GM23338 (cell line): ENCODE measurements around the gene DRAXIN. TPM values are rescaled to one million over a fixed set of nuclear protein-coding genes. Genes with fewer than 3 reads are reported as not detected.

Source experiments
- JUNB ChIP-seq: IDR thresholded peaks from one replicate; pipeline ENCODE4 v1.6.1; 2016; ENCODE audit warnings: antibody characterized with exemption; ENCODE audit not compliant: unreplicated experiment
- POLR2AphosphoS5 ChIP-seq: IDR thresholded peaks from 2 replicates; pipeline ENCODE4 v1.6.1; 2016; ENCODE audit warnings: antibody characterized with exemption, low read depth
- ZNF331 ChIP-seq: fragments of 250-450 bp; sonication (Bioruptor Pico); IDR thresholded peaks from 2 replicates; pipeline ENCODE4 v1.5.0; 2020; ENCODE audit warnings: low read depth, mild to moderate bottlenecking, moderate library complexity
- polyA plus RNA-seq: library from polyadenylated mRNA; unstranded; fragments of >200 nt; fragmentation: Nextera tagmentation; extraction: Ambion mirVana; gene quantifications from 2 replicates; pipeline ENCODE4 v1.2.1, GENCODE V29; 2016
- total RNA-seq: library from RNA; depleted of rRNA; stranded (reverse); fragments of >200 nt; shearing (Covaris generic); gene quantifications from 2 replicates; pipeline ENCODE4 v1.2.3, GENCODE V29; 2014
- TF ChIP-seq, protein P1 (sequence below): fragments of 250-450 bp; sonication (Bioruptor Pico); IDR thresholded peaks from 2 replicates; pipeline ENCODE4 v1.5.0; 2020; ENCODE audit warnings: mild to moderate bottlenecking, moderate library complexity
- TF ChIP-seq, protein P2 (sequence below), 2 experiments: fragments of 200-600 bp in 1 of 2; sonication (generic) in 1 of 2; conservative IDR thresholded peaks; 2 replicates each; pipeline versions ENCODE4 v1.5.1 to v1.6.1; 2016 to 2017; ENCODE audit warnings: antibody characterized with exemption in 2 of 2, low read depth in 2 of 2, mild to moderate bottlenecking in 2 of 2, moderate library complexity in 1 of 2
- TF ChIP-seq, protein P3 (sequence below): IDR thresholded peaks from 2 replicates; pipeline ENCODE4 v1.6.1; 2016; ENCODE audit warnings: antibody characterized with exemption

The DRAXIN gene
- total and polyA plus RNA-seq, 2 experiments from 2014 or later, result 7.6 to 23.0 TPM

DNA sequence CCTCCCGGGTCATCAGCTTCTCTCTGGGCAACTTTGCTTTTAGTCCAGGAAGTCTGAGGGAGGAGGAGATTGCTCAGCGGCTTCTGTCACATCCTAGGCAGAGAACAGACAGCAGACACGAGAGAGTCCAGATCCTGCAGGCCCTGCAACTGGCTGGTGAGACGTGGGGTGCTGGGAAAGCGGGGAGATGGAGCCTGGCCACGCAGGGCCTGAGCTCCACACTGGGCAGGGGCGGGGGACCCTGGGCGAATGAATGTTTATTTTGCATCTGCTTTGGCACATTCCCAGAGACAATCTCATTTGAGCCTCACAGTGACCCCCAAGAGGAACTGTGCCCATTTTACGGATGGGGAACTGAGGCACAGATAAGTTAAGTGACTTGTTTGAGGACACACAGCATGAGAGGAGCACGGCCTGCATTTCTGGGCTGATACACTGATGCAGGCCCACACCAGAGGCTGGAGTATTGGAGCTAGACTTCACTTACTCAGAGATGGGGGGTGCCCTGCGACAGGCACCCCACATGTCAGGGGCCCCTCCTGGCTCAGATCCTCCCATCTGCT is 80.1 kb downstream of the DRAXIN start (continued):
- TF ChIP-seq, protein P1, sequence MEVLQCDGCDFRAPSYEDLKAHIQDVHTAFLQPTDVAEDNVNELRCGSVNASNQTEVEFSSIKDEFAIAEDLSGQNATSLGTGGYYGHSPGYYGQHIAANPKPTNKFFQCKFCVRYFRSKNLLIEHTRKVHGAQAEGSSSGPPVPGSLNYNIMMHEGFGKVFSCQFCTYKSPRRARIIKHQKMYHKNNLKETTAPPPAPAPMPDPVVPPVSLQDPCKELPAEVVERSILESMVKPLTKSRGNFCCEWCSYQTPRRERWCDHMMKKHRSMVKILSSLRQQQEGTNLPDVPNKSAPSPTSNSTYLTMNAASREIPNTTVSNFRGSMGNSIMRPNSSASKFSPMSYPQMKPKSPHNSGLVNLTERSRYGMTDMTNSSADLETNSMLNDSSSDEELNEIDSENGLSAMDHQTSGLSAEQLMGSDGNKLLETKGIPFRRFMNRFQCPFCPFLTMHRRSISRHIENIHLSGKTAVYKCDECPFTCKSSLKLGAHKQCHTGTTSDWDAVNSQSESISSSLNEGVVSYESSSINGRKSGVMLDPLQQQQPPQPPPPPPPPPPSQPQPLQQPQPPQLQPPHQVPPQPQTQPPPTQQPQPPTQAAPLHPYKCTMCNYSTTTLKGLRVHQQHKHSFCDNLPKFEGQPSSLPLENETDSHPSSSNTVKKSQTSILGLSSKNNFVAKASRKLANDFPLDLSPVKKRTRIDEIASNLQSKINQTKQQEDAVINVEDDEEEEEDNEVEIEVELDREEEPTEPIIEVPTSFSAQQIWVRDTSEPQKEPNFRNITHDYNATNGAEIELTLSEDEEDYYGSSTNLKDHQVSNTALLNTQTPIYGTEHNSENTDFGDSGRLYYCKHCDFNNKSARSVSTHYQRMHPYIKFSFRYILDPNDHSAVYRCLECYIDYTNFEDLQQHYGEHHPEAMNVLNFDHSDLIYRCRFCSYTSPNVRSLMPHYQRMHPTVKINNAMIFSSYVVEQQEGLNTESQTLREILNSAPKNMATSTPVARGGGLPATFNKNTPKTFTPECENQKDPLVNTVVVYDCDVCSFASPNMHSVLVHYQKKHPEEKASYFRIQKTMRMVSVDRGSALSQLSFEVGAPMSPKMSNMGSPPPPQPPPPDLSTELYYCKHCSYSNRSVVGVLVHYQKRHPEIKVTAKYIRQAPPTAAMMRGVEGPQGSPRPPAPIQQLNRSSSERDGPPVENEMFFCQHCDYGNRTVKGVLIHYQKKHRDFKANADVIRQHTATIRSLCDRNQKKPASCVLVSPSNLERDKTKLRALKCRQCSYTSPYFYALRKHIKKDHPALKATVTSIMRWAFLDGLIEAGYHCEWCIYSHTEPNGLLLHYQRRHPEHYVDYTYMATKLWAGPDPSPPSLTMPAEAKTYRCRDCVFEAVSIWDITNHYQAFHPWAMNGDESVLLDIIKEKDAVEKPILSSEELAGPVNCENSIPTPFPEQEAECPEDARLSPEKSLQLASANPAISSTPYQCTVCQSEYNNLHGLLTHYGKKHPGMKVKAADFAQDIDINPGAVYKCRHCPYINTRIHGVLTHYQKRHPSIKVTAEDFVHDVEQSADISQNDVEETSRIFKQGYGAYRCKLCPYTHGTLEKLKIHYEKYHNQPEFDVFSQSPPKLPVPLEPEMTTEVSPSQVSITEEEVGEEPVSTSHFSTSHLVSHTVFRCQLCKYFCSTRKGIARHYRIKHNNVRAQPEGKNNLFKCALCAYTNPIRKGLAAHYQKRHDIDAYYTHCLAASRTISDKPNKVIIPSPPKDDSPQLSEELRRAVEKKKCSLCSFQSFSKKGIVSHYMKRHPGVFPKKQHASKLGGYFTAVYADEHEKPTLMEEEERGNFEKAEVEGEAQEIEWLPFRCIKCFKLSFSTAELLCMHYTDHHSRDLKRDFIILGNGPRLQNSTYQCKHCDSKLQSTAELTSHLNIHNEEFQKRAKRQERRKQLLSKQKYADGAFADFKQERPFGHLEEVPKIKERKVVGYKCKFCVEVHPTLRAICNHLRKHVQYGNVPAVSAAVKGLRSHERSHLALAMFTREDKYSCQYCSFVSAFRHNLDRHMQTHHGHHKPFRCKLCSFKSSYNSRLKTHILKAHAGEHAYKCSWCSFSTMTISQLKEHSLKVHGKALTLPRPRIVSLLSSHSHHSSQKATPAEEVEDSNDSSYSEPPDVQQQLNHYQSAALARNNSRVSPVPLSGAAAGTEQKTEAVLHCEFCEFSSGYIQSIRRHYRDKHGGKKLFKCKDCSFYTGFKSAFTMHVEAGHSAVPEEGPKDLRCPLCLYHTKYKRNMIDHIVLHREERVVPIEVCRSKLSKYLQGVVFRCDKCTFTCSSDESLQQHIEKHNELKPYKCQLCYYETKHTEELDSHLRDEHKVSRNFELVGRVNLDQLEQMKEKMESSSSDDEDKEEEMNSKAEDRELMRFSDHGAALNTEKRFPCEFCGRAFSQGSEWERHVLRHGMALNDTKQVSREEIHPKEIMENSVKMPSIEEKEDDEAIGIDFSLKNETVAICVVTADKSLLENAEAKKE (CRISPR knock-in tag), result no peak
- TF ChIP-seq, protein P2, sequence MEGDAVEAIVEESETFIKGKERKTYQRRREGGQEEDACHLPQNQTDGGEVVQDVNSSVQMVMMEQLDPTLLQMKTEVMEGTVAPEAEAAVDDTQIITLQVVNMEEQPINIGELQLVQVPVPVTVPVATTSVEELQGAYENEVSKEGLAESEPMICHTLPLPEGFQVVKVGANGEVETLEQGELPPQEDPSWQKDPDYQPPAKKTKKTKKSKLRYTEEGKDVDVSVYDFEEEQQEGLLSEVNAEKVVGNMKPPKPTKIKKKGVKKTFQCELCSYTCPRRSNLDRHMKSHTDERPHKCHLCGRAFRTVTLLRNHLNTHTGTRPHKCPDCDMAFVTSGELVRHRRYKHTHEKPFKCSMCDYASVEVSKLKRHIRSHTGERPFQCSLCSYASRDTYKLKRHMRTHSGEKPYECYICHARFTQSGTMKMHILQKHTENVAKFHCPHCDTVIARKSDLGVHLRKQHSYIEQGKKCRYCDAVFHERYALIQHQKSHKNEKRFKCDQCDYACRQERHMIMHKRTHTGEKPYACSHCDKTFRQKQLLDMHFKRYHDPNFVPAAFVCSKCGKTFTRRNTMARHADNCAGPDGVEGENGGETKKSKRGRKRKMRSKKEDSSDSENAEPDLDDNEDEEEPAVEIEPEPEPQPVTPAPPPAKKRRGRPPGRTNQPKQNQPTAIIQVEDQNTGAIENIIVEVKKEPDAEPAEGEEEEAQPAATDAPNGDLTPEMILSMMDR (conservative IDR thresholded peaks at IDR 0.05; ENCODE audit: low read depth in 2 of 2), result no peak
- TF ChIP-seq JUNB, result no peak
- TF ChIP-seq, protein P3, sequence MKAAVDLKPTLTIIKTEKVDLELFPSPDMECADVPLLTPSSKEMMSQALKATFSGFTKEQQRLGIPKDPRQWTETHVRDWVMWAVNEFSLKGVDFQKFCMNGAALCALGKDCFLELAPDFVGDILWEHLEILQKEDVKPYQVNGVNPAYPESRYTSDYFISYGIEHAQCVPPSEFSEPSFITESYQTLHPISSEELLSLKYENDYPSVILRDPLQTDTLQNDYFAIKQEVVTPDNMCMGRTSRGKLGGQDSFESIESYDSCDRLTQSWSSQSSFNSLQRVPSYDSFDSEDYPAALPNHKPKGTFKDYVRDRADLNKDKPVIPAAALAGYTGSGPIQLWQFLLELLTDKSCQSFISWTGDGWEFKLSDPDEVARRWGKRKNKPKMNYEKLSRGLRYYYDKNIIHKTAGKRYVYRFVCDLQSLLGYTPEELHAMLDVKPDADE, result no peak
- no peak for TF ChIP-seq POLR2AphosphoS5
- no peak for TF ChIP-seq ZNF331 (CRISPR knock-in tag)
